Smooth muscle cell (in vitro differentiated cells): ENCODE data around the gene BCL3. TPM values are rescaled to one million over a fixed set of nuclear protein-coding genes. Genes with fewer than 3 reads are reported as not detected.

ENCODE experiments used
- DNase-seq: peaks from one replicate; lab custom pipeline; 2025; ENCODE audit not compliant: unreplicated experiment; lab: John Stamatoyannopoulos, UW
- H2AFZ ChIP-seq: fragments of 200-600 bp; sonication (generic); 2 replicates; pipeline ENCODE4 v1.6.0; 2016; ENCODE audit warnings: antibody characterized with exemption, low read depth, mild to moderate bottlenecking
- H3F3A ChIP-seq: fragments of 200-600 bp; sonication (generic); 2 replicates; pipeline ENCODE4 v1.6.0; 2017; ENCODE audit warnings: antibody characterized with exemption, low read depth
- H3K27ac ChIP-seq: fragments of 200-600 bp; sonication (generic); 2 replicates; pipeline ENCODE4 v1.5.1; 2016; ENCODE audit warnings: low read depth, mild to moderate bottlenecking
- H3K27me3 ChIP-seq: fragments of 200-600 bp; sonication (generic); 2 replicates; pipeline ENCODE4 v1.6.1; 2016; ENCODE audit warnings: low read depth, mild to moderate bottlenecking
- H3K36me3 ChIP-seq: fragments of 200-600 bp; sonication (generic); 2 replicates; pipeline ENCODE4 v1.5.1; 2016; ENCODE audit warnings: low read depth
- H3K4me1 ChIP-seq: fragments of 200-600 bp; sonication (generic); 2 replicates; pipeline ENCODE4 v1.5.1; 2016; ENCODE audit warnings: low read depth
- H3K4me2 ChIP-seq: fragments of 200-600 bp; sonication (generic); 2 replicates; pipeline ENCODE4 v1.6.0; 2016; ENCODE audit warnings: mild to moderate bottlenecking
- H3K4me3 ChIP-seq: fragments of 200-600 bp; sonication (generic); 2 replicates; pipeline ENCODE4 v1.5.1; 2016; ENCODE audit warnings: mild to moderate bottlenecking
- H3K79me2 ChIP-seq: fragments of 200-600 bp; sonication (generic); 2 replicates; pipeline ENCODE4 v1.6.0; 2016; ENCODE audit warnings: low read depth, mild to moderate bottlenecking
- H3K9ac ChIP-seq: fragments of 200-600 bp; sonication (generic); 2 replicates; pipeline ENCODE4 v1.6.0; 2016; ENCODE audit warnings: low read depth
- H3K9me3 ChIP-seq: fragments of 200-600 bp; sonication (generic); replicated peaks from 2 replicates; pipeline ENCODE4 v1.5.1; 2016; ENCODE audit warnings: low read depth
- H4K20me1 ChIP-seq: fragments of 200-600 bp; sonication (generic); 2 replicates; pipeline ENCODE4 v1.6.0; 2016; ENCODE audit warnings: low read depth
- CTCF ChIP-seq: fragments of 200-600 bp; sonication (generic); IDR thresholded peaks from 2 replicates; pipeline ENCODE4 v1.5.1; 2017; ENCODE audit warnings: borderline replicate concordance, mild to moderate bottlenecking, antibody characterized with exemption; ENCODE audit not compliant: insufficient read depth, poor library complexity, severe bottlenecking
- WGBS: methylation state at CpG from one replicate; pipeline ENCODE4 v1.1.7; 2016; ENCODE audit warnings: low lambda C conversion rate; 5-methylcytosine and 5-hydroxymethylcytosine counted together
- polyA plus RNA-seq: library from polyadenylated mRNA; unstranded; fragments of >200 nt; fragmentation: Nextera tagmentation; extraction: Ambion mirVana; gene quantifications from 2 replicates; pipeline ENCODE4 v1.2.1, GENCODE V29; 2016
- total RNA-seq: library from RNA; depleted of rRNA; stranded (reverse); fragments of >200 nt; gene quantifications from 2 replicates; pipeline ENCODE4 v1.2.3, GENCODE V29; 2014

BCL3 gene
- total and polyA plus RNA-seq, 2 experiments from 2014 or later, result 12.2 to 52.8 TPM

DNA sequence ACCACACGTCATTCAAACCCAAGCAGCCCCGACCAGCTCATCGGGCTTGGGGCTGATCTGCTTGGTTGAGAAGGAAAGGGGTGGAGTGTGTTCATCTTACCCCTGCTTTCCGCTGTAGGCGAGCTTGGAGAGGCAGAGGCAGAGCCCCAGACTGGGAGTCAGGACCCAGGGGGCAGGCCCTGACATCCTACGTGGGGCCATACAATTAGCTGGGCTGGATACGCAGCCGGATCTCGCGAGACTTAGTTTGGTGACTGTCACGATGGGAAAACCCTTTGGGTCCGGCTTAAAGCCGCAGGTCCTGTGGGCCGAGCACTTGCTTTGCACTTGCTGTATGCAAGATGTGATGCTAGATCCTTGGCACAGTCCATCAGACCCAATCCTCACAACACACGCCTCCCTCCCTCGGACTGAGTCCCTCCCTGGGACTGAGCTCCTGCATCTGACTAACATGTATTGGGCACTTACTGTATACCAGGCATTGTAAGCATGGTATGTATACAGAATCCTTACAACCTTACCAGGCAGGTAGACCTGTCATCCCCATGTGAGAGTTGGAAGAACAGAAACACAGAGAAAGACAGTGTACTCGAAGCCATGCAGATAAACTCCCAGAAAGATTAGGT is 45.8 kb upstream of the BCL3 start:
- Histone ChIP-seq H3K27ac (no peak overlapping the region), H3K4me3 (no peak overlapping the region), H3K9me3 (no peaks in the 10 kb centered on the region), H3F3A (no peaks in the 10 kb centered on the region), H3K79me2 (no peaks in the 10 kb centered on the region), H4K20me1 (no peaks in the 10 kb centered on the region), H3K9ac (no peak overlapping the region), H2AFZ (no peak overlapping the region), H3K27me3 (no peaks in the 10 kb centered on the region), H3K4me1 (no peaks in the 10 kb centered on the region), H3K4me2 (no peak overlapping the region), H3K36me3 (no peaks in the 10 kb centered on the region)
- WGBS, result 93% methylated on average over 17 of the region's 17 CpGs
- no peak for TF ChIP-seq CTCF
- no peak for DNase-seq

DNA sequence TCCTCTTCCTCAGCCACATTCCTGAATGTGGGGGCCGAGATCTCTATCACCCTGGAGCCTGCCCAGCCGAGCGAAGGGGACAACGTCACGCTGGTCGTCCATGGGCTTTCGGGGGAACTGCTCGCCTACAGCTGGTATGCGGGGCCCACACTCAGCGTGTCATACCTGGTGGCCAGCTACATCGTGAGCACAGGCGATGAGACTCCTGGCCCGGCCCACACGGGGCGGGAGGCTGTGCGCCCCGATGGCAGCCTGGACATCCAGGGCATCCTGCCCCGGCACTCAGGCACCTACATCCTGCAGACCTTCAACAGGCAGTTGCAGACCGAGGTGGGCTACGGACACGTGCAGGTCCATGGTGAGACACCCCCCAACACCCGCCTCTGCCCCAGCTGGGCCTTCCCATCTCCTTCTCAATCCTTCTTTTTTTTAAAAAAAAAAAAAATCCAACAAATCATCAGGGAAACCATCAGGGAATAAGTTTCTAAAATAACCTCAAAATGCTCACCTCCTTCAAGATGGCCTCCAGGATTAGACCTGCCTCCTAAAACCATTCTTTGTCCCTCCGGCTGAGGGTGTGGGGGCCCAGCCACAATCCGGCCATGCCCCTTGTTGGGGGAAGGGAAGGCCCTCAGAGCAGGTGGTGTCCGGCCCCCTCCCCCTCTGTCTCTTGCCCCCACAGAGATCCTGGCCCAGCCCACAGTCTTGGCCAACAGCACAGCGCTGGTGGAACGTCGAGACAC is 45.0 kb upstream of the BCL3 start:
- Histone ChIP-seq H4K20me1 (no peaks in the 10 kb centered on the region), H3K4me1 (no peaks in the 10 kb centered on the region), H2AFZ (no peak overlapping the region), H3K79me2 (no peaks in the 10 kb centered on the region), H3K27ac (no peak overlapping the region), H3F3A (no peaks in the 10 kb centered on the region), H3K4me2 (no peak overlapping the region), H3K36me3 (no peaks in the 10 kb centered on the region), H3K9ac (no peak overlapping the region), H3K4me3 (no peak overlapping the region), H3K9me3 (no peaks in the 10 kb centered on the region), H3K27me3 (no peaks in the 10 kb centered on the region)
- TF ChIP-seq CTCF, result no peak
- no peak for DNase-seq
- WGBS, result 96% methylated on average over 28 of the region's 28 CpGs

DNA sequence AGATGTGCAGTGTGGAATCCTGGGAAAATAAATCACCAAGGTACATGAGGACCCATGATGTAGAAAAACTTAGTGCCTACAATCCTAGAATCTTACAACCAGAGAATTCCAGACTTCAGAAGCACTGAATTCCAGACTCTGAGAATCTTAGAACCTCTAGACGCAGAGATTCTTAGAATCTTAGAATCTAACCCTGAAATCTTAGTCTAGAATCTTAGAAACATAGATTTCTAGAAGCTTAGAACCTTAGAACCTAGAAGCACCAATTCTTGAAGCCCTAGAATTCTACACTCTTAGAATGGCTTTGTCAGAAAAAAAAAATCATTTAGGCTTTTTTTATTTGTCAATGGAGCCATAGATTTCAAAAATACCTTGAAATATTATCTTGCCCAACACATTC is 43.5 kb upstream of the BCL3 start:
- 97% methylated on average over 1 of the region's 1 CpG for WGBS
- Histone ChIP-seq H3K4me1 (no peaks in the 10 kb centered on the region), H4K20me1 (no peaks in the 10 kb centered on the region), H3K27me3 (no peaks in the 10 kb centered on the region), H3K9ac (no peak overlapping the region), H3K79me2 (no peaks in the 10 kb centered on the region), H3K36me3 (no peaks in the 10 kb centered on the region), H2AFZ (no peak overlapping the region), H3K4me2 (no peak overlapping the region), H3K4me3 (no peak overlapping the region), H3F3A (no peaks in the 10 kb centered on the region), H3K9me3 (no peaks in the 10 kb centered on the region), H3K27ac (no peak overlapping the region)
- DNase-seq, result no peak
- no peak for TF ChIP-seq CTCF

DNA sequence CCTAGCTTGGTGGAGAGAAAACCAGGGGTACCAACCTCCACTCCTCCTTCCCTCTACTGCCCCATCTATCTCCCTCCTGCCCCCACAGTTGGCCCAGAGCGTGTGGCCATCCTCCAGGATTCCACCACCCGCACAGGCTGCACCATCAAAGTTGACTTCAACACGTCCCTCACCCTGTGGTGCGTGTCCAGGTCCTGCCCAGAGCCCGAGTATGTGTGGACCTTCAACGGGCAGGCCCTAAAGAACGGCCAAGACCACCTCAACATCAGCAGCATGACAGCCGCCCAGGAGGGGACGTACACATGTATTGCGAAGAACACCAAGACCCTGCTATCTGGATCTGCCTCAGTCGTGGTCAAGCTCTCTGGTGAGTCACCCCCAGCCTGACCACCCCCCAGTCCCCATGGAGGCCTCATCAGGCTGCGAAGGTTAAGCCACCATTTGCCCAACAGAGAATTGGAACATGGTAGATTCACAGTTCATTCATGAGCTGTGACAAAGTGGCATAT is 43.0 kb upstream of the BCL3 start:
- no peak for DNase-seq
- Histone ChIP-seq H3K27ac (no peak overlapping the region), H2AFZ (no peak overlapping the region), H3K4me3 (no peak overlapping the region), H3K27me3 (no peaks in the 10 kb centered on the region), H3F3A (no peaks in the 10 kb centered on the region), H4K20me1 (no peaks in the 10 kb centered on the region), H3K9ac (no peak overlapping the region), H3K9me3 (no peaks in the 10 kb centered on the region), H3K79me2 (no peaks in the 10 kb centered on the region), H3K4me2 (no peak overlapping the region), H3K36me3 (no peaks in the 10 kb centered on the region), H3K4me1 (no peaks in the 10 kb centered on the region)
- WGBS, result 87% methylated on average over 12 of the region's 12 CpGs
- no peak for TF ChIP-seq CTCF
